CD4-positive, CD25-positive, alpha-beta regulatory T cell (primary cell): ENCODE data around the gene RHOB. TPM values are rescaled to one million over a fixed set of nuclear protein-coding genes. Genes with fewer than 3 reads are reported as not detected.
"Not testable (repeated sequence)": the region's sequence is repeated elsewhere in the genome, so short reads cannot be mapped to it uniquely, and the experiment has no call there.

ENCODE experiments used
- ATAC-seq, 2 donors: fragments of 150-1000 bp; cut with Tn5 transposase; one replicate each; pipeline ENCODE4 v1.10.0; 2021; ENCODE audit warnings: low read depth in 2 of 2, moderate number of reproducible peaks in 2 of 2, moderate library complexity in 1 of 2
- DNase-seq, 3 donors: peaks; one replicate each; pipeline versions ENCODE4 v3.0.0 to v3.0.0-alpha.2; 2012 to 2022; ENCODE audit warnings: mixed read lengths in 1 of 3
- H3K27ac ChIP-seq: one replicate; pipeline ENCODE4 v1.7.0; 2013; ENCODE audit warnings: mild to moderate bottlenecking, low read length; ENCODE audit not compliant: insufficient read depth, poor library complexity, severe bottlenecking
- H3K27me3 ChIP-seq: one replicate; pipeline ENCODE4 v1.7.0; 2013; ENCODE audit warnings: low read length; ENCODE audit not compliant: control insufficient read depth, insufficient read depth
- H3K36me3 ChIP-seq: one replicate; pipeline ENCODE4 v1.7.0; 2013; ENCODE audit warnings: mild to moderate bottlenecking, low read length, moderate library complexity; ENCODE audit not compliant: control insufficient read depth, insufficient read depth
- H3K4me1 ChIP-seq: 2 replicates; pipeline ENCODE4 v1.7.0; 2013; ENCODE audit warnings: mild to moderate bottlenecking, low read length; ENCODE audit not compliant: insufficient read depth, control insufficient read depth, poor library complexity, severe bottlenecking
- H3K4me3 ChIP-seq: one replicate; pipeline ENCODE4 v1.7.0; 2013; ENCODE audit warnings: low read depth, mild to moderate bottlenecking, low read length, moderate library complexity
- H3K9me3 ChIP-seq, 2 experiments: 1 replicate in 1 of 2; 2 replicates in 1 of 2; pipeline ENCODE4 v1.7.0; 2013; ENCODE audit warnings: low read length in 2 of 2, mild to moderate bottlenecking in 1 of 2, moderate library complexity in 1 of 2; ENCODE audit not compliant: control insufficient read depth in 2 of 2
- H3K27ac Mint-ChIP-seq, 3 donors: one replicate each; pipeline ENCODE4 v1.8.0; 2020 to 2022; ENCODE audit warnings: mild to moderate bottlenecking in 3 of 3, mixed read lengths in 3 of 3, moderate library complexity in 2 of 3
- H3K27me3 Mint-ChIP-seq: one replicate; pipeline ENCODE4 v1.8.0; 2022; ENCODE audit warnings: mild to moderate bottlenecking, mixed read lengths
- H3K36me3 Mint-ChIP-seq: one replicate; pipeline ENCODE4 v1.8.0; 2020; ENCODE audit warnings: mixed read lengths
- H3K4me1 Mint-ChIP-seq, 4 donors: one replicate each; pipeline ENCODE4 v1.8.0; 2020 to 2022; ENCODE audit warnings: mixed read lengths in 4 of 4, mild to moderate bottlenecking in 1 of 4
- H3K4me3 Mint-ChIP-seq, 4 donors: one replicate each; pipeline ENCODE4 v1.8.0; 2020 to 2022; ENCODE audit warnings: mild to moderate bottlenecking in 4 of 4, mixed read lengths in 4 of 4, moderate library complexity in 3 of 4
- H3K9me3 Mint-ChIP-seq, 7 donors: one replicate each; pipeline ENCODE4 v1.8.0; 2020 to 2022; ENCODE audit warnings: mixed read lengths in 7 of 7, mild to moderate bottlenecking in 3 of 7, moderate library complexity in 2 of 7
- polyA plus RNA-seq, 4 donors: library from polyadenylated mRNA; unstranded; fragments of 300-500 nt; fragmentation: Illumina TruSeq; gene quantifications; one replicate each; pipeline ENCODE4 v1.2.3, GENCODE V29; 2021
- total RNA-seq: library from RNA; stranded (reverse); gene quantifications from one replicate; pipeline ENCODE4 v1.2.3, GENCODE V29; 2022

Gene RHOB
- total and polyA plus RNA-seq, 5 donors from 2014 or later = 0.69 to 16.6 (median 1.1) TPM

DNA sequence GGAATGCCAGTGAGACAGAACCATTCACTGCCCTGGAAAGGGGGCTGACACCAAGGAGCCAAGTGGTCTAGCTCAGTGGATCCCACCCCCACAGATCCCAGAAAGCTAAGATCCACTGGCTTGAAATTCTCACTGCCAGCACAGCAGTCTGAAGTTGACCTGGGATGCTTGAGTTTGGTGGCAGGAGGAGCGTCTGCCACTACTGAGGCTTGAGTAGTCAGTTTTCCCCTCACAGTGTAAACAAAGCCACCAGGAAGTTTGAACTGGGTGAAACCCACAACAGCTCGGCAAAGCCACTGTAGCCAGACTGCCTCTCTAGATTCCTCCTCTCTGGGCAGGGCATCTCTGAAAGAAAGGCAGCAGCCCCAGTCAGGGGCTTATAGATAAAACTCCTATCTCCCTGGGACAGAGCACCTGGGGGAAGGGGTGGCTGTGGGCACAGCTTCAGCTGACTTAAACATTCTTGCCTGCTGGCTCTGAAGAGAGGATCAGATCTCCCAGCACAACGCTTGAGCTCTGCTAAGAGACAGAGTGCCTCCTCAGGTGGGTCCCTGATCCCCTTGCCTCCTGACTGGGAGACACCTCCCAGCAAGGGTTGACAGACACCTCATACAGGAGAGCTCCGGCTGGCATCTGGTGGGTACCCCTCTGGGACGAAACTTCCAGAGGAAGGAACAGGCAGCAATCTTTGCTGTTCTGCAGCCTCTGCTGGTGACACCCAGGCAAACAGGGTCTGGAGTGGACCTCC is 12.0 kb downstream of the RHOB start:
- not testable (repeated sequence) for ATAC-seq, H3K4me3 Mint-ChIP-seq, DNase-seq

GRCh38 chr2:20465716-20466394 is 19.0 kb downstream of the RHOB start:
- H3K4me3 ChIP-seq = no peak overlapping the region
- H3K27me3 ChIP-seq = no peaks in the 10 kb centered on the region
- ATAC-seq = no peak
- Mint-ChIP-seq H3K27me3 (peaks cover 32% of the 10 kb centered on the region), H3K36me3 (no peaks in the 10 kb centered on the region), H3K9me3 (peaks cover 0 to 3% (median 0%) of the 10 kb centered on the region in 7 donors), H3K4me1 (no peaks in the 10 kb centered on the region), H3K4me3 (no peak overlapping the region), H3K27ac (no peak overlapping the region)
- no peak for DNase-seq
- no peaks in the 10 kb centered on the region for H3K9me3 ChIP-seq
- H3K36me3 ChIP-seq = no peaks in the 10 kb centered on the region
- H3K27ac ChIP-seq = no peak overlapping the region
- H3K4me1 ChIP-seq = no peaks in the 10 kb centered on the region

More for the DNA sequence above, 12.0 kb downstream of the RHOB start:
- not testable (repeated sequence) for H3K9me3 Mint-ChIP-seq, H3K4me3 ChIP-seq, H3K27ac ChIP-seq, H3K9me3 ChIP-seq, H3K27me3 ChIP-seq, H3K36me3 Mint-ChIP-seq, H3K4me1 Mint-ChIP-seq, H3K27ac Mint-ChIP-seq, H3K4me1 ChIP-seq, H3K36me3 ChIP-seq
- H3K27me3 Mint-ChIP-seq = peaks cover 54% of the 10 kb centered on the region

DNA sequence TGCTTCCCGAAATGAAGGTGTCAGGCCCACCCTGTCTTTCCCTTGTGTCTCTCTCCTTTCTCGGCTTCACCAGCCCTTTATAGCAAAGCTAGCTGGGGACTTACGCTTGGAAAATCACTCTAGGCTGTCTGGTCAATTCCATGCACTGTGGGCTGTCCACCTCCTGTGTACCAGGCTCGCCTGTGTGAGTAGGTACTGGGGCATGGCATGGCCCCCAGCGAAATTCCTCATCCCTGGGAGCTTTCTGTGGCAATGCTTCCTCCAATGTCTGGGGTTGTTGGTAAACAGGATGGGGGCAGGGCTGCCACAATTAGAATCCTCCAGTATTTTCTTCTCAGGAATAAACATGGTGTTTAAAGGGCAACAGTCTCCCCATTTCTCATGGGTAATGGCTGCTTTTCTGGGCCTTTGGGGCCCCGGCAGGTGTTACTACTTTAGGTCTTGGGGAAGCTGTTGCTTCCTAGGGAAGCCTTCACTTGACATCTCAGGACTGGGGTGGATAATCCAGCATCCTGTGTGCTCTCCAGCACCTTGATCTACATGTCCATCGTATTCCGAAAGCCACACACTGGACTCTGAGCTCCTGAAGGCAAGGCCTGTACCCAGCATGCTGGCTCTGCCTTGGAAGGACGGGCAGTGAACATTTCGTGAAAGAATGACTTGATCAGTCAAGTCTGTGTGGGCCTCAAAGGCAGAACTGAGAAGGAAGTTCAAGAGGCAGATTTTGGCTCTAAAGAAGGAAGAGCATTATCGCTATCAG is 21.1 kb downstream of the RHOB start:
- Mint-ChIP-seq H3K4me3 (no peak overlapping the region), H3K27me3 (peaks cover 19% of the 10 kb centered on the region), H3K4me1 (no peaks in the 10 kb centered on the region), H3K36me3 (no peaks in the 10 kb centered on the region), H3K9me3 (peaks cover 0 to 3% (median 0%) of the 10 kb centered on the region in 7 donors), H3K27ac (no peak overlapping the region)
- Histone ChIP-seq H3K27ac (no peak overlapping the region), H3K4me3 (no peak overlapping the region), H3K36me3 (no peaks in the 10 kb centered on the region), H3K4me1 (no peaks in the 10 kb centered on the region), H3K27me3 (no peaks in the 10 kb centered on the region), H3K9me3 (no peaks in the 10 kb centered on the region)
- ATAC-seq (no peak), DNase-seq (no peak)

DNA sequence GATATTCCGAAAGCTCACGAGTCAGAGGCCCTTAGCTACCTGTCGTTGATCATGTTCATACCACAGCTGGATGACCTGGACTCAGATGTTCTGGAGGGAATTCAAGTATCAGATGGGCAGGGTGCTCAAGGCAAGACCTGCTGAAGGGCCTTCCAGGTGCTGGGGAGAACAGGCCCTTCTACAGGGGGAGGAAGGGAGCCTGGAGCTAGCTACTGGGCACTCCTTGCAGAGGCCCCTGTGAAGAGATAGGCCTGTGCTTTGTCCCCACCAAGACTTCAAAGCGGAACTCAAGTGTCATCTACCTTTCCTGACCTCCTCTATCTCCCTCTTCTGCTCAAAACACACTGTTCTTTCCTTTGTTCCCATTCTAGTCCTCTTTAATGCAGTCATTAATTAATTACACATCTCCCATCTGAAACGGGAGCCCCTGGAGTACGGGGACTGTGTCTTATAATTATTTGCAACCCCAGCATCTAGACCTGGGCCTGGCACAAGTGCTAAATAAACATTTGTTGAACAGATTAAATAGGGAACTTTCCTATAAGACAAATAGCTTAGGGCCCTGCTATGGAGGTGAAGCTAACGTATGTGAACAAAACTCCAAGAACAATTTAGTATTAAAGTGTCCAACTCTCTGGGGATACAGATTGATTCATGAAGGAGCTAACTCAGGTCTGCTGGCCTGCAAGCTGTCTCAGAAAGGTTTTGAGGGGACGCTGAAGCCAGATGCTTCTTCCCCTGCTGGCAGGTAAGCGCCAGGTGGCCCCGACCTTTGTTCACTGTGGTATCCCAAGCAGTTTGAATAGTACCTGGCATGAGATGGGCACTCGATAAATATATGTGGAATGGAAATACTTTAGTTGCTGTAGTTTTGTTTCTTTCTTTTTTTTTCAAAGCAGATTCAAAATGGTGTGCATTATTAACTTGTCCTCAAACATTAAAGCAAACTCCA is 22.0 kb downstream of the RHOB start:
- H3K9me3 Mint-ChIP-seq = peaks cover 0 to 3% (median 0%) of the 10 kb centered on the region in 7 donors
- no peak overlapping the region for H3K4me3 ChIP-seq
- H3K36me3 ChIP-seq = no peaks in the 10 kb centered on the region
- no peak overlapping the region for H3K27ac ChIP-seq
- H3K4me1 Mint-ChIP-seq = no peaks in the 10 kb centered on the region
- no peaks in the 10 kb centered on the region for H3K27me3 ChIP-seq
- ATAC-seq (no peak), DNase-seq (no peak)
- H3K36me3 Mint-ChIP-seq = no peaks in the 10 kb centered on the region
- H3K4me1 ChIP-seq = no peaks in the 10 kb centered on the region
- no peaks in the 10 kb centered on the region for H3K9me3 ChIP-seq
- H3K27me3 Mint-ChIP-seq = peaks cover 11% of the 10 kb centered on the region
- H3K27ac Mint-ChIP-seq = no peak overlapping the region
- no peak overlapping the region for H3K4me3 Mint-ChIP-seq

DNA sequence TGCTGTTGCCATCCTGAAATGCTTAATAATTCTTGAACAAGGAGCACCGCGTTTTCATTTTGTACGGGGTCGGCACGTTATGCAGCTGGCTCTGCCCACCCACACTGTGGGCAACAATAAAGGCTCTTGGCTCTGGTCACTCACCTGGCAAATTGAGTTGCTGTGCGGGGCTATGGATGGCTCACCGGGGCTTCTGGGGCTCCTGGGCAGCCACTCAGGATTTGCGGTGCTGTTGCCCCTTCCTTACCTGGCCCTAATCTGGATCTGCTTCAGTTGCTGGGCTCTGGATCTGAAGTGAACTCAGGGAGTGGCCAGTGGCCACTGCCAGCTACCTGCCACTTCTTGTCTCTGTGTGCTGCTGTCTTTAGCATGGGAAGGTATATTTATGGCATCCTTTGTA is 22.7 kb downstream of the RHOB start:
- no peak overlapping the region for H3K4me3 ChIP-seq

GRCh38 chr2:20470211-20470610 is 23.3 kb downstream of the RHOB start:
- H3K27me3 Mint-ChIP-seq = peaks cover 11% of the 10 kb centered on the region
- no peaks in the 10 kb centered on the region for H3K27me3 ChIP-seq

More for the DNA sequence above, 22.7 kb downstream of the RHOB start:
- Histone ChIP-seq H3K27ac (no peak overlapping the region), H3K9me3 (no peaks in the 10 kb centered on the region), H3K36me3 (no peaks in the 10 kb centered on the region), H3K27me3 (no peaks in the 10 kb centered on the region), H3K4me1 (no peaks in the 10 kb centered on the region)
- peak overlapping the region in 1 of 3 donors; percentile 22 for H3K27ac Mint-ChIP-seq
- H3K27me3 Mint-ChIP-seq = peaks cover 11% of the 10 kb centered on the region
- DNase-seq (no peak), ATAC-seq (no peak)
- H3K4me3 Mint-ChIP-seq = no peak overlapping the region
- no peaks in the 10 kb centered on the region for H3K4me1 Mint-ChIP-seq
- no peaks in the 10 kb centered on the region for H3K36me3 Mint-ChIP-seq
- H3K9me3 Mint-ChIP-seq = peaks cover 0 to 2% (median 0%) of the 10 kb centered on the region in 7 donors

GRCh38 chr2:20471148-20471547 is 24.3 kb downstream of the RHOB start:
- no peaks in the 10 kb centered on the region for H3K9me3 ChIP-seq
- no peaks in the 10 kb centered on the region for H3K36me3 ChIP-seq
- H3K4me3 ChIP-seq = no peak overlapping the region
- Mint-ChIP-seq H3K4me1 (no peaks in the 10 kb centered on the region), H3K27ac (no peak overlapping the region), H3K27me3 (peaks cover 11% of the 10 kb centered on the region), H3K9me3 (peaks cover 0 to 3% (median 0%) of the 10 kb centered on the region in 7 donors), H3K36me3 (no peaks in the 10 kb centered on the region), H3K4me3 (no peak overlapping the region)
- H3K27ac ChIP-seq = no peak overlapping the region
- no peaks in the 10 kb centered on the region for H3K27me3 ChIP-seq
- H3K4me1 ChIP-seq = no peaks in the 10 kb centered on the region
- no peak for DNase-seq
- no peak for ATAC-seq

More at GRCh38 chr2:20470211-20470610, 23.3 kb downstream of the RHOB start:
- DNase-seq = no peak
- Mint-ChIP-seq H3K9me3 (peaks cover 0 to 2% (median 0%) of the 10 kb centered on the region in 7 donors), H3K4me1 (no peaks in the 10 kb centered on the region), H3K27ac (no peak overlapping the region), H3K36me3 (no peaks in the 10 kb centered on the region), H3K4me3 (no peak overlapping the region)
- H3K27ac ChIP-seq = no peak overlapping the region
- no peaks in the 10 kb centered on the region for H3K36me3 ChIP-seq
- no peaks in the 10 kb centered on the region for H3K4me1 ChIP-seq
- H3K4me3 ChIP-seq = no peak overlapping the region
- no peaks in the 10 kb centered on the region for H3K9me3 ChIP-seq
- no peak for ATAC-seq
